NCI-H2227 treated with DMSO at 0.1 percent for 48 hours (cell line): ENCODE data around the gene FGR.
"Not testable (repeated sequence)": the region's sequence is repeated elsewhere in the genome, so short reads cannot be mapped to it uniquely, and the experiment has no call there.

Source experiments
- DNase-seq: peaks from one replicate; lab custom pipeline; 2025; lab: John Stamatoyannopoulos, UW

Gene FGR

GRCh38 chr1:27634177-27634984 lies 604 bp downstream of the FGR start:
- no peak for DNase-seq

DNA sequence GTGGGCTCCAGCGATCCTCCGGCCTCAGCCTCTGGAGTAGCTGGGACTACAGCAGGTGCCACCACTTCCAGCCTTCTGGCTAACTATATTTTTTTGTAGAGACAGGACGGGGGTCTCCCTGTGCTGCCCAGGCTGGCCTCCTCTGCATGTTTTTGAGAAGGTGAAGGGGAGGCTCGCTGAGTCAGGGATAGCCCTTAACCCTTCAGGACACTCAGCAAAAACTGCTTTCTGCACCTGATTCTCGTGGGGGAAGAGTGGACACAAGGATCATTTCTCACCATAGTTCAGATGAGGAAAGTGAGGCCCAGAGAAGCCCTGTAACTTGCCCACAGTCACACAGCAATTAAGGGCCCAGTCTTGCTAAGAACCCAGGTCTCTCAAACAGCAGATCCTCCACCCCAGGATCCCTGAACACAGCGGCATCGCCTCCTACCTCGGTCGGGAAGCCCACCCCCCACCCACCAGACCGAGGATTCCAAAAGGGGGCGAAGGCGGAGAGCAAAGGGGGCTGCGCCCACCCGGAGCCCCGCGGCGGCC lies 1.3 kb downstream of the FGR start:
- no peak for DNase-seq

DNA sequence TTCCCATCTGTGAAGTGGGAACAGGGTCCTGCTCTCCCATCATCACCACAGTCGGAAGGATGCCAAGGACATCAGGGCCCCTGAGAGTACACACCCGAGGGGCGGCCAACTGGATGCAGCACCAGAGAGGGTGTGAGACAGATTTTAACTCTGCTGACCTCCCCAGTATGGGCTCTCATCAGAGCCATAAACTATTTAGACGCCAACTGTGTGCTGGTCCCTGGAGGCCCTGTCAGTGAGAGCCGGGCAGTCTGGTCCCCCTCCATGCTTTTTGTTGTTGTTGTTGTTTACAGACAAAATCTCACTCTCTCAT lies 1.7 kb downstream of the FGR start:
- no peak for DNase-seq

DNA sequence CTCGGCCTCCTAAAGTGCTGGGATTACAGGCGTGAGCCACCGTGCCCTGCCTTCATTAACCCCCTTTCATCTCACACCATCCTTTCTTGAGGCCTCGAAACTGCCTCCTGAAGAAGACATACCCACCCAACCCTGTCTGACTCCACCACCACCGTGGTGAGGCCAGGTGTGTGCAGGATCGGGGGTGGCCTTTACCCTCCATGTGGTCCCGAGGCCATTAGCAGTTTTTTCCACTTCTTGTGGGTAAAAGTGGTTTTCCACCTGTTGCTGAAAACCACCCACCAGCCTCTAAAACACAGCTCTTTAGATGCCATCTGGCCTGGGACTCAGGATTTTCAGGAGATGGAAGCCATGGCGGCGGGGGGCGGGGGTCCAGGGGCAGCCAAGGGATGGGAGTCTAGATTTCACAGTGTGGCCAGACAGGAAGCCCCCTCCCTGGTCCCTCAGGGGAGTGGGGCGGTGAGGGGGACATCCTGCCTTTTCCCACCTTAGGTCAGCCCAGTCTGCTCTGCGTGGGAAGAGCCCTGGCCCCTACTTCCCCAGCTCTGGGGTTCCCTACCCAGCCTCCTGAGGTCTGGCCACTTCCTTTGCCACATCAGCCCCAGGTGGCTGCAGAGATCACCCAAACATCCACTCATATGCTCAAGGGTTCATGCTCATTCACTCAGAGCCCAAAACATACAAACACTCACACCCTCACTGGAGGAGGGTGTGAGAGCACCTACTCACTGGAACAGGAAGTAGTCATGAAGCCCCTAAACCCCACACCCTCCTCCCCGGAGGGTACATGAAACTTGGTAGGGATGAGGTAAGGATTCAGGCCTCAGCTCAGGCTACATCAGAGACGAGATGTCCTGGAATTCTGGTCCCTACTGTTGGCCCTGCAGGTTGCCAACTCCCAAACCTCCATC lies 2.3 kb downstream of the FGR start:
- no peak for DNase-seq

GRCh38 chr1:27630859-27631491 lies 4.0 kb downstream of the FGR start:
- DNase-seq, result no peak

GRCh38 chr1:27628712-27629111 lies 6.3 kb downstream of the FGR start:
- DNase-seq, result no peak

GRCh38 chr1:27627733-27628132 lies 7.3 kb downstream of the FGR start:
- not testable (repeated sequence) for DNase-seq

DNA sequence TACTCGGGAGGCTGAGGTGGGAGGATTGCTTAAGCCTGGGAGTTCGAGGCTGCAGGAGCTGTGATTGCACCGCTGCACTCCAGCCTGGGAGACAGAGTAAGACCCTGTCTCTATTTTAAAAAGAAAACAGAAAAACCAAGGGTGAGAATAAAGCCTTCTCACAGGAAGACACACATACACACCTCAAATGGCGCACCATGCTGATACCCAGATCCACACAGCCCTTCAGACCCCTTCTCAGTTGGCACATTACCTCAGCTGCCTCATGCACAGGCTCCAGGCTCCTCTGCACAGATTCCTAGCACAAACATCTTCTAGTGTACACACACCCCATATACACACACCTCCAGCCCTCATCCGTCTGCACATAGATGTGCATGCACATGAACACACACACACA lies 7.9 kb downstream of the FGR start:
- no peak for DNase-seq

DNA sequence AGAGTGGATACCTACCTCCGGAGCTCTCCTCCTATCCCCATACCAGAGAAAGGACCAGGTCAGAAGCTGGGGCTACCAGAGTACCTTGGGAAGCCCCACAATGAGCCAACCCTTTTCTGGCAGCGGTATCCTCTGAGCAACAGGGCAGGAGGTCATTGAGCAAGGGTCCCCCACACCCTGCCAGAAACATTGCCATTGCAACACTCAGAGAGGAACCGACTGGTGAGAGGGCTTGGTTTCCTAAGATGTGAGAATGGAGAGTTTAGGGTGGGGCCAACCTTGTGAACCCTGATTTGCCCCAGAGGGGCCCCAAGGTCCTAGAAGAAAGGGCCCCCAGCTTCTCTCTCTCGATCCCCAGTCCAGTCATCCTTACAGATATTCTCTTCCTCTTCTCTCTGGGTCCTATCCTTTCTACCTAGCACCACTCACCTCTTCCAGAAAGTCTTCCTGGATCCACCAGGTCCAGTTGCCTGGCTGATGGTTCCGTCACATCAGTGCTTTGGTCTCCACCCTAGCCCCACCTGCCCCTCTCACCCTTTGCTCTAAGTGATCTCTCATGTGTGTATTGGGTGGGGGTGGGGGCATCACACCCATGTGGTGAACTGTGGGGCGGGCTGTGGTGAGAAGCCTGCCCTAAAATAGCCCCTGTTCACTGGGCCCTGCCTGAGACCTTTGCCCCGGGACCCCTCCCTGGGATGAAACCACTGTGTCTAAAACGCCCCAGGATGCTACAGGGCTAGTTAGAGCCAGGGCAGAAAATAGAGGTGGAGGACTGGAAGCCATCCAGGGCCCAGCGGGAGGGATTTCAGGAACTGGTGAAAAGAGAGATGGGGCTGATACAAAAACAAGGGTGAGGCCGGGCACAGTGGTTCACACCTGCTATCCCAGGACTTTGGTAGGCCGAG lies 8.7 kb downstream of the FGR start:
- no peak for DNase-seq

GRCh38 chr1:27624467-27625178 lies 10.4 kb downstream of the FGR start:
- no peak for DNase-seq

DNA sequence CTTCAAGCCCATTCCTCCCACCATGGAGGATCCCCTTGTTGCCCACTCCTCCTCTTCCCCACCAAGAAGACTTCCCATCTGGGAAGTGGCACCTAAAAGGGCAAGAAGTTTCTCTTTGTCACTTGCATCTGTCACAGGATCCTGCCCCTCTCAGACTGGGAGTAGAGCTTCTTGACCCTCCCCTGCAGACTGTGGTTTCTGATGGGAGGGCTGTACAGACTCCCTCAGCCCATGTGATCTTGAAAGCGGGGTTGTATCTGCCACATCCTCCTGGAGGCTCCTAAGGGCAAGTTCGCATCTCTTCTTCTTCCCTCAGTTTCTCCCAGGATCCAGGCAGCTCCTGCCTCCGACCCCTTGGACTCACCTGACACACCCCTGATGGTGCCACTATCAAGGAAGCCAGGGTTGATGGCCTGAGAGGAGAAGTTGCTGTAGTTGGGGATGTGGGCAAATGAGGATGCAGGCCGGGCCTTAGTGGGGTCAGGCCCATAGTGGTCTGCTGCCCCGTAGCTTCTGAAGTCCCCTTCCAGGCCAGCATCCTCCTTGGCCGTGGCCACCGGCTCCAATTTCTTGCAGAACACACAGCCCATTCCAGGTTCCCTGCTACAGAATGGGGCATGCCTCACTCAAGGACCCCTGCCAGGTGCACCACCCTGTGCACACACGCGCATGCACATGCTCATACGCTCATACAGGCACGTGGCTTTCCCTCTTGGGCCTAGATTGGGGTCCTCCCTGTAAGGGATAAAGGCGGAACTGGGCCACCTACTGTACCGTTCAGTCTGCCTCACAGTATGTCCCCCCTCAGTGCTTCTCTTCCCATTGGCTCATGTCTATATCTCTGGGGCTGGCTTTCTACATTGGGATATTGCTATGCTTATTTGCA lies 11.4 kb downstream of the FGR start:
- no peak for DNase-seq

DNA sequence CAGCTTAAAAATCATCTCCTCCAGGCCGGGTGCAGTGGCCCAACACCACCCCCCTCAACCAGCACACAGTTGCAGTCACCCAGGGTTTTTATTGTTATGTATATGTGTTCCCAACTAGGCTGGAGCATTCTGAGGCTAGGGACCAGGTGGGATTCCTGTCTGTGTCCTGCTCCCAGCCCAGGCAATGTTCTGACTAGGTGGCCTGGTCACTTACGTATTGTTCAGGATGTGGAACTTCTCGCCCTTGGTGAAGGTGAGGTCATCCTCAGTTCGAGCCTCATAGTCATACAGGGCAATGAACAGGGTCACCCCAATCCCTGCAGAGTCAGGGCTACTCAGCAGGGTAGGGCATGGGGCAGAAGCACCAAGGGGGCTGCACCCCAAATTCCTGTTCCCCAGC lies 12.2 kb downstream of the FGR start:
- no peak for DNase-seq

GRCh38 chr1:27621051-27621920 lies 13.7 kb downstream of the FGR start:
- DNase-seq, result no peak

DNA sequence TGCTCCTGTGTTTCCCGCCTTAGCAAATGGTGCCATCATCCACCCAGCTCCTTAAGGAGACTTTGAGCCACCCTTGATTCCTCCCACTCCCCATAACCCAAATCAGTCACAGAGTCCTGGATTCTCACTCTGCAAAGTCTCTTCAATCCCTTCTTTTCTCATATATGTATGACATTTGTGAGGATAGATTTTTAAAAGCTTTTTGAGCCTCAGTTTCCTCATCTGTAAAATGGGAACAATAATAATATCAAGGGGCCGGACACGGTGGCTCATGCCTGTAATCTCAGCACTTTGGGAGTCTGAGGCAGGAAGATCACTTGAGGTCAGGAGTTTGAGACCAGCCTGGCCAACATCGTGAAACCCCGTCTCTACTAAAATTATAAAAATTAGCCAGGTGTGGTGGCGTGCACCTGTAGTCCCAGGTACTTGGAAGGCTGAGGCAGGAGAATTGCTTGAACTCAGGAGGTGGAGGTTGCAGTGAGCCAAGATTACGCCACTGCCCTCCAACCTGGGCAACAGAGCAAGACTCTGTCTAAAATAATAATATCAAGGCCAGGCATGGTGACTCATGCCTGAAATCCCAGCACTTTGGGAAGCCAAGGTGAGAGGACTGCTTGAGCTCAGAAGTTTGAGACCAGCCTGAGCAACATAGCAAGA lies 15.1 kb downstream of the FGR start:
- DNase-seq, result not testable (repeated sequence)

GRCh38 chr1:27618341-27619082 lies 16.5 kb downstream of the FGR start:
- no peak for DNase-seq

GRCh38 chr1:27617420-27617819 lies 17.6 kb downstream of the FGR start:
- no peak for DNase-seq

- no peak for DNase-seq
Measured at GRCh38 chr1:27616441-27616840, 18.5 kb downstream of the FGR start.
